ENCODE data around the gene FGF8. TPM values are rescaled to one million over a fixed set of nuclear protein-coding genes. Genes with fewer than 3 reads are reported as not detected.

The FGF8 gene, protein sequence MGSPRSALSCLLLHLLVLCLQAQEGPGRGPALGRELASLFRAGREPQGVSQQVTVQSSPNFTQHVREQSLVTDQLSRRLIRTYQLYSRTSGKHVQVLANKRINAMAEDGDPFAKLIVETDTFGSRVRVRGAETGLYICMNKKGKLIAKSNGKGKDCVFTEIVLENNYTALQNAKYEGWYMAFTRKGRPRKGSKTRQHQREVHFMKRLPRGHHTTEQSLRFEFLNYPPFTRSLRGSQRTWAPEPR
- 0.53 TPM for total RNA-seq
- polyA plus RNA-seq (ENCODE audit: insufficient read depth in 1 of 8, insufficient read length in 8 of 8, low replicate concordance in 1 of 8): 1 to 10 TPM in 3 of 8 donors, under 1 TPM in 4, not detected in 1; 0.18 to 1.9 (median 0.45) TPM
- long read RNA-seq, donor 1: 0 reads
- long read RNA-seq, donor 2: 0 reads
- long read RNA-seq, donor 3: 0 reads
- long read RNA-seq, donor 4: 0 reads
- long read RNA-seq, donor 5: 0 reads
- long read RNA-seq, donor 6: 0 reads
- long read RNA-seq, donor 7: 0 reads
- long read RNA-seq, donor 8, partial matches to known transcripts: 0 of 1 reads
- long read RNA-seq, donor 8, other reads (novel, unspliced or antisense): 0 of 1 reads
- long read RNA-seq, donor 9: 0 reads
- long read RNA-seq, donor 10: 0 reads
- long read RNA-seq, donor 11: 0 reads

DNA sequence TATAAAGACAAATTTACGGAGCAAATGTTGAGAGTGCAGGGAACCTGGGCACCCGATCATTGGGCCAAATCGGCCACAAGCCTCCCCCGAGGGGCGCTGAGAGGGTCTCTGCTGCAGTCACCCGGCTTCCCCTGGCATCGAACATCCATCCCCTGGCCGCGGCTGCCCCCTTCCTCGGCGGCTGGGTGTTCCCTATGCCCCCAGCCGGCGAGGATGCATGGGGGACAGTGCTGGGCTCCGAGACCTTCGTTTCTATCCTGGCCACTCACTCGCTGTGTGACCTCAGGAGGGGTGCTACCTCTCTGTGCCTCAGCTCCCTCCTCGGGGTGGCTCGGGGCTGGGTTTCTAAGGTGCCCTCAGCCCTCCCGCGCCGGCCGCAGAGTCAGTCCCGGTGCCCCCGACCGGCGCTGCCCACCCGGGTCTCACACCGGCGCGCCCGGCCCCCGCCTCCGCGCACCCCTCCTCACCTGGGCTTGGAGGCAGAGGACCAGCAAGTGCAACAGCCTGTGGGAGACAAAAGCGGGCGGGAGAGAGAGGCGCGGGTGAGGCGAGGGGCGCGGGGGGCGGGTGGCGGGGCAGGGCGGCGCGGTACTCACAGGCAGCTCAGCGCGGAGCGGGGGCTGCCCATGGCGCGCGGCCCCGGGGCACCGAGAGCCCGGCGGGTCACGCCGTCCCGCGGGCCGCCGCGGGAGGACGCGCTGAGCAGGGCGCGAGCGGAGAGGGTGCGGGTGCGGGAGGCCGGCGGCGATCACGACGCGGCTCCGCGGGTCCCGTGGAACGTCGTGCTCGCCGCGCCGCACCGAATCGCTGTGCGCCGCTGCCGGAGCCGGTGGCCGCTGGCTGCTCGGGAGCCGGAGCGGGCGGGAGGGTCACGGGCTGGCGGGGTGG lies at the start of gene FGF8:
Gene FGF8, minus strand, starts transcription at position 842 of the 888 bp plus-strand sequence. Its CDS starts 214 bp downstream, at position 628.
- no peak within 1 kb of the TSS for H3K4me3 ChIP-seq (ENCODE audit: low read length)
- H3K4me1 ChIP-seq (ENCODE audit: control insufficient read depth, insufficient read depth, low read length): peaks cover 45% of the 10 kb centered on the region
- no peak within 1 kb of the TSS for H3K27ac ChIP-seq (ENCODE audit: low read length)
- WGBS (ENCODE audit: insufficient coverage): 2% methylated on average over 64 of the region's 98 CpGs
- H3K36me3 ChIP-seq (ENCODE audit: control insufficient read depth, insufficient read depth, low read length): no peaks in the 10 kb centered on the region
- peaks cover 92% of the 10 kb centered on the region for H3K27me3 ChIP-seq (ENCODE audit: control insufficient read depth, insufficient read depth, low read length)
- H3K9me3 ChIP-seq (replicated peaks; ENCODE audit: control insufficient read depth, low read depth, low read length): no peaks in the 10 kb centered on the region
- DNase-seq: no peak

DNA sequence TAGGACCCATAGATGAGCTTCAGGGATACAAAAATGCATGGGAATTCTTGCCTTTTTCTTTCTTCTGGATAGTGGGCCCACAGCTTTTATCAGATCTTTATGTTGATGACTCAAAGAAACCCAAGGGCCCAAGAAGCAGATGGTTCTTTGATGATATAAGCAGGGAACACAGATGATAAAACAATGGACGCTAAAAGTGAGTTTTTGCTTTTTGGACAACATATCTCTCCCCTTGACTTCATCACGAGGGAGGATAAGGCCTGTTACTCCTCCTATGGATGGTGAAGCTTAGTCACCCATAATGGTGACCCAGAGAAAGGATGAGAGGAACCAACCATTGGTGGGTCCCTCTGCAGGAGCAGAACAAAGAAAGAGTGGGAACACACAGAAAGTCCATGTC lies 48.8 kb upstream of the FGF8 start:
- no peak overlapping the region for H3K27ac ChIP-seq (ENCODE audit: low read length)
- no peak overlapping the region for H3K4me3 ChIP-seq (ENCODE audit: low read length)
- no peaks in the 10 kb centered on the region for H3K27me3 ChIP-seq (ENCODE audit: control insufficient read depth, insufficient read depth, low read length)
- H3K9me3 ChIP-seq (replicated peaks; ENCODE audit: control insufficient read depth, low read depth, low read length): no peaks in the 10 kb centered on the region
- H3K4me1 ChIP-seq (ENCODE audit: control insufficient read depth, insufficient read depth, low read length): peaks cover 10% of the 10 kb centered on the region
- no CpG with 5 or more reads among the region's 2 CpGs for WGBS (ENCODE audit: insufficient coverage)
- H3K36me3 ChIP-seq (ENCODE audit: control insufficient read depth, insufficient read depth, low read length): peaks cover 20% of the 10 kb centered on the region
- no peak for DNase-seq

DNA sequence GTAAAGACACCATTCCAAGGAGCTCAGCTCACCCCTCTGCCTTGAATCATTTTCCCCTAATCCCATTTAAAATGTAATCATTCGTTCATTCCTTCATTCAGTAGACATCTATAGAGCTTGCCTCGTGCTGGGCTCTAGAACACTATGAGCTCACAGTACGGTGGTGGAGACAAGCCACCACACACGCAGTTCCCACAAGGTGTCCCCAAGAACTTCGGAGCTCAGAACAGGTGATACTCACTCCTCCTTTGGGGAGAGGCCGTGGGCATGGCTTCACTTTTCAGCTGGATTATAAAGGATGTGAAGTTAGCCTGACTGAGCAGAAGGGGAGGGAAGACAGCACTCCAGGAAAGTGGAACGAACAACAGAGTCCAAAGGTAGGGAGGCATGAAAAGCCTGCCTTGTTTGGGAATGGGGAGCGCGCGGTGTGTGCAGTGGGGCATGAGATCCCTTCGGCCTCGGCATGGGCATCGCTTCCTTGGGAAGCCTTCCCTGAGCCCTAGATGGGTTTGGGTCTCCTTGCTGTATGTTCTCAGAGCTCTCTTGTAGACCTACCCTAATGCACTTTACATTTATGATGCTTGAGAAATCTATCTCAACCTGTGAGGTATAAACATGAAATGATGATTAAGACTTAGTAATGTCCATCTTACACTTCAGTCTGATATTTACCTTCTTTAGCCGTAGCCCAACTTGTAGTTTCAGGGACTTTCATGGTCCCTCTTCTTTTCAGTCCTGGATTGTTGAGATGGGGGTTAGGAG lies 43.1 kb upstream of the FGF8 start:
- peak overlapping the region; percentile 77 for H3K4me3 ChIP-seq (ENCODE audit: low read length)
- H3K36me3 ChIP-seq (ENCODE audit: control insufficient read depth, insufficient read depth, low read length): peaks cover 4% of the 10 kb centered on the region
- H3K9me3 ChIP-seq (replicated peaks; ENCODE audit: control insufficient read depth, low read depth, low read length): no peaks in the 10 kb centered on the region
- H3K27me3 ChIP-seq (ENCODE audit: control insufficient read depth, insufficient read depth, low read length): no peaks in the 10 kb centered on the region
- peaks cover 24% of the 10 kb centered on the region for H3K4me1 ChIP-seq (ENCODE audit: control insufficient read depth, insufficient read depth, low read length)
- WGBS (ENCODE audit: insufficient coverage): 3% methylated on average over 4 of the region's 14 CpGs
- DNase-seq: no peak
- H3K27ac ChIP-seq (ENCODE audit: low read length): peak overlapping the region; percentile 92

DNA sequence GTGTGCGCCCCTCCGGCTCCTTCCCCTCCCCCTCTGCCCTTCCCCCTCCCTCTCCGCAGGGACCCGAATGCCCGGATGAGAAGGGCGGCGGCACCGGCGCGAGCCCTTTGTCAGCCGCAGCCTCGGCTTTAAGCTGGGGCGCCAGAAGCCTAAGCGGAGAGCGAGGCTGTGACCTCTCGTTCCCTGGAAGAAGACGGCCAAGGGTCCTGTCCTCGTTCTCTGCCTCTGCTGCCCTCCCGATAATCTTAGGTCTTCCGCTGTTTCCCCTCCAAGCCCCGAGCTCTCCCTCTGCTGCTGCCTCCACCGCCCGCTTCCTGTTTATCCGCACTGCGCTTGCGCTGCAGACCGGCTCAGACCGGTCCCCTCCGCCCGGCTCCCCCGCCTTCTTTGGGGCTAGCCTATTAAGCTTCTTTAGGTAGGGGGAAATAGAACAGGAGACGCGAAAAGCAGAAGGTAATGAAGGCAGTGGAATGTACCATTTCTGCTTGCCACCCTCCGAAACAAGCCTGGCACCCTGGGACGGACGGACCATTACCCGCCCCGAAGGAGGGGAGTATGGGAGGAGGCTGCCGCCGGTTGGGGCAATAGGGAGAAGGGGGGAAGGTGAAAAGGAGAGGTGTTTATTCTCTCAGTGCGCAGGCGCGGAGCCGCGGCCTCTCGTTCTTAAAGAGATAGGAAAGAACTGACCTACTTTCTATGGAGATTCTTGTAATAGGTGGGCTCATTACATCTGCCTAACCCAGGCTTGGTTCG lies 42.4 kb upstream of the FGF8 start, which contains the start of gene OGA:
Gene OGA, minus strand, starts transcription at position 326 of the 753 bp plus-strand sequence. CDS start 422 bp downstream, outside the sequence.
- Histone ChIP-seq H3K36me3 (ENCODE audit: control insufficient read depth, insufficient read depth, low read length) (peaks cover 4% of the 10 kb centered on the region), H3K27me3 (ENCODE audit: control insufficient read depth, insufficient read depth, low read length) (no peaks in the 10 kb centered on the region), H3K9me3 (replicated peaks; ENCODE audit: control insufficient read depth, low read depth, low read length) (no peaks in the 10 kb centered on the region), H3K27ac (ENCODE audit: low read length) (peak within 1 kb of the TSS; percentile 92), H3K4me3 (ENCODE audit: low read length) (peak within 1 kb of the TSS; percentile 77), H3K4me1 (ENCODE audit: control insufficient read depth, insufficient read depth, low read length) (peaks cover 26% of the 10 kb centered on the region)
- DNase-seq: peak; percentile 100
- WGBS (ENCODE audit: insufficient coverage): under 1% methylated on average over 33 of the region's 47 CpGs

DNA sequence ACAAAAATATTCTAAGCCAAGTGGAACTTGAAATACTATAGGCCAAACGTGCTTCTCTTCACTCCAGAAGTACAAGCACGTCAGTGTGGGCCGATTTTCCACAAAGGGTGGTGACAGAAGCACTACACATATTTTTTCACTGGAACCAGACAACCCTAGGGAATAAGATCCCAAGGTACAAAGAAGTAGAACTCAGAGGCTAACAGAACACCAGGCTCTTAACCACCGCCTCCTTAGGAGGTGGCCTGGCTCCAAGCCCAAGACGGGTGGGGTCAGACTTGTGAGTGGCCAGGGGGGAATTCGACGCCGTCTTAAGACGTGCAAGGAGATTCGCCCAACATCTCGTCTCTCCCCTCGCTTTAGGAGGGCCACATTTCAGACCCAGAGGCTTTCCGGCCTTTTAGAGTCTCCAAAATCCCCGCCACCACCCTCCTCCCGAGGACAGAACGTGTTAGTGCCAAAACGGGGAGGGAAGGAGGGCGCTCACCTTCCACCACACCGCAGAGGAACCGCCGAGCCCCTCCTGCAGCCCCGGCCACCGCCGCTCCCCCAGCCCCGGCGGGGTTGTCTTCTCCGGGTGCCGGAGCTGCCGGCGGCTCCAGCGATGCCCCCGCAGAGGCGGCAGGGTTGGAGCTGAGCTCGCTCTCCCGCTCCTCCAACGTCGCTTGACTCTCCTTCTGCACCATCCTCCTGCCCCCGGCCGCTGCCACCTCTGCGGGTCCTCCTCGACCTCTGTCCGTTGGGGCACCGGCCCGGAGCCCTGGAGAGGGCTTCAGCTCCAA lies 41.6 kb upstream of the FGF8 start:
- Histone ChIP-seq H3K9me3 (replicated peaks; ENCODE audit: control insufficient read depth, low read depth, low read length) (no peaks in the 10 kb centered on the region), H3K4me1 (ENCODE audit: control insufficient read depth, insufficient read depth, low read length) (peaks cover 26% of the 10 kb centered on the region), H3K36me3 (ENCODE audit: control insufficient read depth, insufficient read depth, low read length) (peaks cover 4% of the 10 kb centered on the region), H3K4me3 (ENCODE audit: low read length) (peak overlapping the region; percentile 77), H3K27ac (ENCODE audit: low read length) (peak overlapping the region; percentile 92), H3K27me3 (ENCODE audit: control insufficient read depth, insufficient read depth, low read length) (no peaks in the 10 kb centered on the region)
- peak; percentile 97 for DNase-seq
- WGBS (ENCODE audit: insufficient coverage): under 1% methylated on average over 36 of the region's 44 CpGs

DNA sequence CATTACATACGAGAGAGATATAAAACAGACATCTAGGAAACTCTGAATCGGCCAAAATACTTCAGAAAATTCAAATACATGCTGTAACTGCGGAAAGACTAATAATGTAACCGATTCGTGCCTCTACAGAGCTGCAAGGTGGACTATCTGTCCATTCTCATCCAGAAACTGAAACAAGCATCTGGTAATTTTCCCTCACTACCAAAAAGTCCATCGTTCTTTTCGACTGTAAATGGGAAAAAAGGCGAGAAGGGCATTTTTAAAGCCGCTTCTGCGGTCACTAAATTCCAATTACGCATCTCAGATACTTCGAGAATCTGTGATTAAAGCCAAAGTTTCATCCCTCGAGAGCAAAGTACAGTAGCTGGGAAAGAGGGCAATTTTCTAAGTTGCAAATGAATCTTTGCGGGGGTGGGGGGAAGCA lies 41.0 kb upstream of the FGF8 start:
- Histone ChIP-seq H3K36me3 (ENCODE audit: control insufficient read depth, insufficient read depth, low read length) (peaks cover 8% of the 10 kb centered on the region), H3K27me3 (ENCODE audit: control insufficient read depth, insufficient read depth, low read length) (no peaks in the 10 kb centered on the region), H3K27ac (ENCODE audit: low read length) (peak overlapping the region; percentile 92), H3K4me3 (ENCODE audit: low read length) (peak overlapping the region; percentile 77), H3K4me1 (ENCODE audit: control insufficient read depth, insufficient read depth, low read length) (peaks cover 26% of the 10 kb centered on the region), H3K9me3 (replicated peaks; ENCODE audit: control insufficient read depth, low read depth, low read length) (no peaks in the 10 kb centered on the region)
- WGBS (ENCODE audit: insufficient coverage): no CpG with 5 or more reads among the region's 14 CpGs
- no peak for DNase-seq

DNA sequence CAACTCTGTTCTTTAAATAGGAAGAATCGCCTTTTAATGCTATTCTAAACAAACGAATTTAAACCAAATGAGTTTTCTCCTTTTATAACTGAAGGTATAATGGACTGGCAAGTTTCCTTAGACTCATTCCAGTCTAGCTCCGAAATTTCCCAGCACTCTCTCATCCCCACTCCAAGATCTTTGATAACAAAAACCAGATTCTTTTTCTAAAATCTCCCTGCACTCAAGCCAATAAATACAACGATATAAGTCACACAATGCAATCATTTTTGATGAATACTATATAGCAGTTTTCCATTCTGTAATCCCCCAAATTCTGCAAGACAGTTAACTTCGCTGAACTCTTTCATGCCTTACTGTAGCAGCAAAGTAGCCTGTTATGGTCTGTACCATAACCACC lies 40.5 kb upstream of the FGF8 start:
- peaks cover 26% of the 10 kb centered on the region for H3K4me1 ChIP-seq (ENCODE audit: control insufficient read depth, insufficient read depth, low read length)
- peaks cover 10% of the 10 kb centered on the region for H3K36me3 ChIP-seq (ENCODE audit: control insufficient read depth, insufficient read depth, low read length)
- 0% methylated on average over 1 of the region's 5 CpGs for WGBS (ENCODE audit: insufficient coverage)
- no peaks in the 10 kb centered on the region for H3K27me3 ChIP-seq (ENCODE audit: control insufficient read depth, insufficient read depth, low read length)
- peak; percentile 48 for DNase-seq
- peak overlapping the region; percentile 77 for H3K4me3 ChIP-seq (ENCODE audit: low read length)
- peak overlapping the region; percentile 92 for H3K27ac ChIP-seq (ENCODE audit: low read length)
- H3K9me3 ChIP-seq (replicated peaks; ENCODE audit: control insufficient read depth, low read depth, low read length): no peaks in the 10 kb centered on the region

DNA sequence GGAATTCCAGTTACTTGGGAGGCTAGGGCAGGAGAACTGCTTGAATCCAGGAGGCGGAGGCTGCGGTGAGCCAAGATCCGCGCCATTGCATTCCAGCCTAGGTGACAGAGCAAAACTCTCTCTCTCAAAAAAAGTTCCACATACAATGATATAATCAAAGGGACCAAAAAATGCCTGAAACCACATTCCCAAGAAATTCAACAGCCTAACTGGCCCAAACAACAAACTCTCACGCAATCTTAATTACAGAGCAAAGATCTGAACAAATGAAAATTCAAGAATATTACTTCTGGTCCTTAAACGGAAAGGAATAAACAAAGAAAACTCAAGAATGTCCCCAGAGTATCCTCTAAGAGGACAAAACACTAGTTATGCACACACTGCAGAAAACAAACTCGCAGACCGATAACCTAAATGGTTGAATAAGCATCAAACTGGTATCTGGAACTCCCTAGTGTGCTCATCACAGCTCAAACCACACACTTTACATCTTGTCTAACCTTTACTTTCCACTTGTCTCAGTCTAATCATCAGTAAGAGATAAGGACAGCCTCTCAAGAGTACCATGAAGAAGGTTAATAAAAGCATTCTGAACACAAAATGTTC lies 38.7 kb upstream of the FGF8 start:
- WGBS (ENCODE audit: insufficient coverage): 58% methylated on average over 3 of the region's 8 CpGs
- no peak for DNase-seq
- Histone ChIP-seq H3K9me3 (replicated peaks; ENCODE audit: control insufficient read depth, low read depth, low read length) (no peaks in the 10 kb centered on the region), H3K27ac (ENCODE audit: low read length) (no peak overlapping the region), H3K36me3 (ENCODE audit: control insufficient read depth, insufficient read depth, low read length) (peaks cover 21% of the 10 kb centered on the region), H3K4me1 (ENCODE audit: control insufficient read depth, insufficient read depth, low read length) (peaks cover 24% of the 10 kb centered on the region), H3K27me3 (ENCODE audit: control insufficient read depth, insufficient read depth, low read length) (no peaks in the 10 kb centered on the region), H3K4me3 (ENCODE audit: low read length) (no peak overlapping the region)
